Caco-2 (cell line): ENCODE results near the gene KIAA1671. TPM values are rescaled to one million over a fixed set of nuclear protein-coding genes. Genes with fewer than 3 reads are reported as not detected.

Source experiments
- BruUV-seq: library from RNA; stranded (reverse); fragments of 400-500 nt; replicated peaks from 2 replicates; lab custom pipeline; 2021; lab: Mats Ljungman, UMichigan
- CTCF ChIA-PET: fragments of 300-600 bp; sonication (Branson Sonifier 250); formaldehyde crosslinking; loops from one replicate; lab custom pipeline; 2022; ENCODE audit warnings: antibody characterized with exemption; lab: Charles Lee
- POLR2A ChIA-PET: fragments of 300-600 bp; sonication (Branson Sonifier 250); formaldehyde crosslinking; loops from one replicate; lab custom pipeline; 2022; ENCODE audit warnings: antibody characterized with exemption; lab: Charles Lee
- DNase-seq, 2 experiments: peaks; one replicate each; pipeline versions ENCODE4 v3.0.0 to v3.0.0-alpha.2; 2020 to 2022
- H3K27me3 ChIP-seq: replicated peaks from 2 replicates; pipeline ENCODE4 v1.6.0; 2011; ENCODE audit warnings: low read length; ENCODE audit not compliant: control insufficient read depth, insufficient read depth
- H3K36me3 ChIP-seq: 2 replicates; pipeline ENCODE4 v1.5.1; 2011; ENCODE audit warnings: low read length; ENCODE audit not compliant: control insufficient read depth, insufficient read depth
- H3K4me1 ChIP-seq: fragments of 250-450 bp; sonication (Bioruptor Pico); 2 replicates; pipeline ENCODE4 v1.5.1; 2020; ENCODE audit warnings: mild to moderate bottlenecking
- H3K4me3 ChIP-seq: 2 replicates; pipeline ENCODE4 v1.5.1; 2011; ENCODE audit warnings: low read depth, mild to moderate bottlenecking, control low read depth, low read length
- H3K9me3 ChIP-seq: fragments of 250-450 bp; sonication (Bioruptor Pico); 2 replicates; pipeline ENCODE4 v1.5.1; 2020; ENCODE audit warnings: mild to moderate bottlenecking, moderate library complexity
- H3K27ac Mint-ChIP-seq: one replicate; pipeline ENCODE4 v1.8.0; 2022; ENCODE audit warnings: mixed read lengths; ENCODE audit not compliant: unreplicated experiment
- H3K27me3 Mint-ChIP-seq: one replicate; pipeline ENCODE4 v1.8.0; 2022; ENCODE audit warnings: mixed read lengths; ENCODE audit not compliant: insufficient read depth, unreplicated experiment
- H3K36me3 Mint-ChIP-seq: one replicate; pipeline ENCODE4 v1.8.0; 2022; ENCODE audit warnings: mild to moderate bottlenecking, mixed read lengths; ENCODE audit not compliant: insufficient read depth, unreplicated experiment
- H3K4me1 Mint-ChIP-seq: one replicate; pipeline ENCODE4 v1.8.0; 2022; ENCODE audit warnings: low read depth, mixed read lengths; ENCODE audit not compliant: unreplicated experiment
- H3K4me3 Mint-ChIP-seq: one replicate; pipeline ENCODE4 v1.8.0; 2022; ENCODE audit warnings: mild to moderate bottlenecking, moderate library complexity, mixed read lengths; ENCODE audit not compliant: unreplicated experiment
- H3K9me3 Mint-ChIP-seq: one replicate; pipeline ENCODE4 v1.8.0; 2022; ENCODE audit warnings: mixed read lengths; ENCODE audit not compliant: unreplicated experiment
- intact Hi-C: fragments of 100-400 bp; cut with micrococcal nuclease; formaldehyde crosslinking; loops from one replicate; pipeline ENCODE4 v1.10.0; 2022; ENCODE audit not compliant: unreplicated experiment
- total RNA-seq: library from RNA; stranded (reverse); gene quantifications from 2 replicates; pipeline ENCODE4 v1.2.3, GENCODE V29; 2022
- TF ChIP-seq, protein P1 (sequence below), 2 experiments: fragments of 200-600 bp in 1 of 2; IDR thresholded peaks; 1 replicate in 1 of 2; 2 replicates in 1 of 2; pipeline versions ENCODE4 v1.5.1 to v1.8.0; 2011 to 2022; ENCODE audit warnings: antibody characterized with exemption in 1 of 2, control low read depth in 1 of 2, inconsistent platforms in 1 of 2, low read depth in 1 of 2, low read length in 1 of 2, mild to moderate bottlenecking in 1 of 2, moderate library complexity in 1 of 2; ENCODE audit not compliant: insufficient read depth in 1 of 2, severe bottlenecking in 1 of 2, unreplicated experiment in 1 of 2

KIAA1671 gene
- total RNA-seq, 1 experiment from 2014 or later = 28.6 TPM

DNA sequence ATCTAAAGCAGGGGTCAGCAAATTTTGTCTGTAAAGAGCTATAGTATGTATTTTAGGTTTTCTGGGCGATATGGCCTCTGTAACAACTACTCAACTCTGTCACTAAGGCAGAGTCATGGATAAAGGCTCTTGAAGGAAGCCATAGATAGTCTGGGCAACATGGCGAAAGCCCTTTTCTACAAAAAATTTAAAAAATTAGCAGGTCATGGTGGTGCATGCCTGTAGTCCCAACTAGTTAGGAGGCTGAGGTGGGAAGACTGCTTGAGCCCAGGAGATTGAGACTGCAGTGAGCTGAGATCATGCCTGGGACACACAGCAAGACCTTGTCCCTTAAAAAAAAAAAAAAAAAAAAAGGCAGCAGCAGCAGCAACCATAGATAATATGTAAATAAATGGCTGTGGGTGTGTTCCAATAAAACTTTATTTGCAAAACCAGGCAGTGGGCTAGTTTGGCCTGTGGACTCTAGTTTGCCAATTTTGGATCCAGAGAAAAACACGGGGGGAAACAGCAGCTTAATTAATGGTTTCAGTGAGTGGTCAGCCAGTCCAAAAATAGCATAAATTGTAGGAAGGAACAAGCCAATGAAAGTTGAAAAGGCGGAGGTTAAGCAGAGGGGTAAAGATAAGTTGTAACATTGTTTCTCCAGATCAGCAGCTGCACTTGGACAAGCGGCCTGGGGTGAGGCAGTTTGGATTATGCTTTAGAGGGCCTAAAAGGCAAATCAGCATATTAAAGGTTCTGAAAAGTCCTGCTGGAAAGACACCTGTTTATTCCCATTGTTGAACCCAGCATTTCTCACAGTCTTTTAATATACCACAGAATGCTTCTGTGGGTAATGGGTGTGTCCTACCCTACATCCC, 62.6 kb downstream of the KIAA1671 start:
- Histone ChIP-seq H3K4me1 (no peaks in the 10 kb centered on the region), H3K36me3 (no peaks in the 10 kb centered on the region), H3K27me3 (no peaks in the 10 kb centered on the region), H3K9me3 (no peaks in the 10 kb centered on the region), H3K4me3 (no peak overlapping the region)
- Mint-ChIP-seq H3K36me3 (peaks cover 14% of the 10 kb centered on the region), H3K27me3 (no peaks in the 10 kb centered on the region), H3K4me3 (no peak overlapping the region), H3K4me1 (peaks cover 7% of the 10 kb centered on the region), H3K9me3 (no peaks in the 10 kb centered on the region), H3K27ac (no peak overlapping the region)
- TF ChIP-seq, protein P1, sequence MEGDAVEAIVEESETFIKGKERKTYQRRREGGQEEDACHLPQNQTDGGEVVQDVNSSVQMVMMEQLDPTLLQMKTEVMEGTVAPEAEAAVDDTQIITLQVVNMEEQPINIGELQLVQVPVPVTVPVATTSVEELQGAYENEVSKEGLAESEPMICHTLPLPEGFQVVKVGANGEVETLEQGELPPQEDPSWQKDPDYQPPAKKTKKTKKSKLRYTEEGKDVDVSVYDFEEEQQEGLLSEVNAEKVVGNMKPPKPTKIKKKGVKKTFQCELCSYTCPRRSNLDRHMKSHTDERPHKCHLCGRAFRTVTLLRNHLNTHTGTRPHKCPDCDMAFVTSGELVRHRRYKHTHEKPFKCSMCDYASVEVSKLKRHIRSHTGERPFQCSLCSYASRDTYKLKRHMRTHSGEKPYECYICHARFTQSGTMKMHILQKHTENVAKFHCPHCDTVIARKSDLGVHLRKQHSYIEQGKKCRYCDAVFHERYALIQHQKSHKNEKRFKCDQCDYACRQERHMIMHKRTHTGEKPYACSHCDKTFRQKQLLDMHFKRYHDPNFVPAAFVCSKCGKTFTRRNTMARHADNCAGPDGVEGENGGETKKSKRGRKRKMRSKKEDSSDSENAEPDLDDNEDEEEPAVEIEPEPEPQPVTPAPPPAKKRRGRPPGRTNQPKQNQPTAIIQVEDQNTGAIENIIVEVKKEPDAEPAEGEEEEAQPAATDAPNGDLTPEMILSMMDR (IDR thresholded peaks at IDR 0.05; ENCODE audit: insufficient read depth in 1 of 2, low read depth in 1 of 2, low read length in 1 of 2, severe bottlenecking in 1 of 2, unreplicated experiment in 1 of 2) = no peak
- ChIA-PET CTCF (interaction anchor here (0.6 kb wide), 1 partner anchor 45 kb away, joined by 3 read pairs; no protein-coding TSS in a partner anchor), POLR2A (no interaction called here)
- intact Hi-C loops = no loop called here
- BruUV-seq = no TSS peak
- DNase-seq = no peak

DNA sequence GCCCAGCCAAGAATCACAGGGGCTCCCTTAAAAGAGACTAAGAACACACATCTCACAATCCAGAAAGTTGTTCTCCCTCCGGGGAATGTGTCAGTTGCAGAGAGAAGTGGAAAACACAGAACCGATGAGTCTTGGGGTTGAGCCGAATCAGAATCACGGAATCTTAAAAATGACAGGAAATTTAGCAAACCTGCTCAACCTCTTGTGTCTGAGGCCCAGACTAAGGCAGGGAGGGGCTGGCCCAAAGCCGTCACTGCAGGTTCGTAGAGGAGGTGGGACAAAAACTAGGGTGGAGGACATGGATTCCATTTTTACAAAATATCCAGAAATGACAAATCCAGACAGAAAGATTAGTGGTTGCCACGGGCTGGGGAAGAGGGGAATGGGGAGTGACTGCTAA, 63.8 kb downstream of the KIAA1671 start:
- no peak for DNase-seq
- H3K36me3 ChIP-seq = no peaks in the 10 kb centered on the region
- Mint-ChIP-seq H3K4me3 (no peak overlapping the region), H3K27me3 (no peaks in the 10 kb centered on the region), H3K4me1 (peaks cover 7% of the 10 kb centered on the region), H3K9me3 (no peaks in the 10 kb centered on the region), H3K27ac (no peak overlapping the region), H3K36me3 (peaks cover 14% of the 10 kb centered on the region)
- TF ChIP-seq, protein P1 (IDR thresholded peaks at IDR 0.05; ENCODE audit: insufficient read depth in 1 of 2, low read depth in 1 of 2, low read length in 1 of 2, severe bottlenecking in 1 of 2, unreplicated experiment in 1 of 2) = no peak
- intact Hi-C loops = no loop called here
- no peak overlapping the region for H3K4me3 ChIP-seq
- BruUV-seq = no TSS peak
- POLR2A ChIA-PET = no interaction called here
- H3K27me3 ChIP-seq = no peaks in the 10 kb centered on the region
- H3K9me3 ChIP-seq = no peaks in the 10 kb centered on the region
- H3K4me1 ChIP-seq = no peaks in the 10 kb centered on the region
- CTCF ChIA-PET = no interaction called here

DNA sequence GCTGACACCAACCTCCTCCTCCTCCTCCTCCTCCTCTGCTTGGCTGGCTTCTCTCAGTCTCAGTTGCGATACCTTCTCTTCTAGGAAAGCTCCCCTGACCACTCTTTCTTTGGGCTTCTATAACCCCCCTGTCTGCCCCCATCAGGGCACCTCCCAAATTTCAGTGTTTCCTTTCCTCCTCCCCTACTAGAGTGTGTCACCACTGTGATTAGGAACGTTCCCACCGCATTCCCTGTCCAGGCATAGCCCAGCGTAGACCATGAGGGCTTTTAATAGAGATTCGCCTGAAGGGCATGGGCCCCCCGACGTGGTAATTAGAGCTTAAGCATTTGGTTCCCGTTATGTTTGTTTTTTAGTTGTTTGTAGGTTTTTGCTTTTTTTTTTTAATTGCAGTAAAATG, 65.5 kb downstream of the KIAA1671 start:
- Mint-ChIP-seq H3K4me1 (peaks cover 4% of the 10 kb centered on the region), H3K4me3 (no peak overlapping the region), H3K9me3 (no peaks in the 10 kb centered on the region), H3K27me3 (no peaks in the 10 kb centered on the region), H3K36me3 (peaks cover 14% of the 10 kb centered on the region), H3K27ac (no peak overlapping the region)
- intact Hi-C loops = no loop called here
- no peak for DNase-seq
- no TSS peak for BruUV-seq
- no peaks in the 10 kb centered on the region for H3K9me3 ChIP-seq
- H3K4me3 ChIP-seq = no peak overlapping the region
- no peaks in the 10 kb centered on the region for H3K36me3 ChIP-seq
- TF ChIP-seq, protein P1 (IDR thresholded peaks at IDR 0.05; ENCODE audit: insufficient read depth in 1 of 2, low read depth in 1 of 2, low read length in 1 of 2, severe bottlenecking in 1 of 2, unreplicated experiment in 1 of 2) = no peak
- ChIA-PET POLR2A (no interaction called here), CTCF (no interaction called here)
- H3K4me1 ChIP-seq = no peaks in the 10 kb centered on the region
- no peaks in the 10 kb centered on the region for H3K27me3 ChIP-seq
